HG02840 (cell line): ENCODE results near the gene HSD17B10.
"Not testable (repeated sequence)": the region's sequence is repeated elsewhere in the genome, so short reads cannot be mapped to it uniquely, and the experiment has no call there.

Experiments used
- ATAC-seq: cut with Tn5 transposase; IDR thresholded peaks from one replicate; pipeline ENCODE4 v1.9.1; 2021; ENCODE audit warnings: mild to moderate bottlenecking, moderate library complexity, moderate number of reproducible peaks; ENCODE audit not compliant: unreplicated experiment, low FRiP score

The HSD17B10 gene

GRCh38 chrX:53438174-53438831 lies 4.1 kb upstream of the HSD17B10 start:
- no peak for ATAC-seq

GRCh38 chrX:53437206-53437605 lies 3.0 kb upstream of the HSD17B10 start:
- ATAC-seq: no peak

GRCh38 chrX:53435997-53436396 lies 1.8 kb upstream of the HSD17B10 start:
- ATAC-seq: no peak

GRCh38 chrX:53430231-53430630 lies 3.9 kb downstream of the HSD17B10 start:
- no peak for ATAC-seq

GRCh38 chrX:53429755-53430154 lies 4.4 kb downstream of the HSD17B10 start:
- ATAC-seq: no peak

GRCh38 chrX:53422861-53423306 lies 11.3 kb downstream of the HSD17B10 start, which contains the start of gene RIBC1:
Gene RIBC1, plus strand, starts transcription at chrX:53422873. Its CDS starts 3,404 bp downstream, at chrX:53426277.
- ATAC-seq: no peak

- ATAC-seq: peak; percentile 92
These were observed 11.9 kb downstream of the HSD17B10 start, which contains the start of gene SMC1A for GRCh38 chrX:53422086-53422860. Gene SMC1A, minus strand, starts transcription at chrX:53422654. Its CDS starts 54 bp downstream, at chrX:53422600.

GRCh38 chrX:53421772-53422085 lies 12.4 kb downstream of the HSD17B10 start:
- peak; percentile 5 for ATAC-seq

GRCh38 chrX:53421125-53421524 lies 13.0 kb downstream of the HSD17B10 start:
- no peak for ATAC-seq

- ATAC-seq: not testable (repeated sequence)
These were observed 13.8 kb downstream of the HSD17B10 start for GRCh38 chrX:53420351-53420750.

GRCh38 chrX:53412446-53412845 lies 21.7 kb downstream of the HSD17B10 start:
- ATAC-seq: no peak

GRCh38 chrX:53403535-53403934 lies 30.6 kb downstream of the HSD17B10 start:
- ATAC-seq: no peak

GRCh38 chrX:53398216-53398615 lies 36.0 kb downstream of the HSD17B10 start:
- ATAC-seq: no peak

GRCh38 chrX:53395605-53396298 lies 38.4 kb downstream of the HSD17B10 start:
- ATAC-seq: no peak

- ATAC-seq: no peak
These were observed 50.6 kb downstream of the HSD17B10 start for GRCh38 chrX:53383376-53384076.
